HG03139 (cell line): ENCODE results near the gene CELA1.
A peak's percentile ranks its signal among the peaks of the same experiment; 100 is the strongest.

ENCODE experiments used
- ATAC-seq: cut with Tn5 transposase; IDR thresholded peaks from one replicate; pipeline ENCODE4 v1.9.1; 2021; ENCODE audit not compliant: unreplicated experiment

Gene CELA1

GRCh38 chr12:51346581-51346980 lies at the start of gene CELA1:
CELA1 (minus strand) TSS chr12:51346679; CDS start chr12:51346638, 41 bp downstream.
- no peak for ATAC-seq

- ATAC-seq, result no peak
These were observed 49.1 kb upstream of the CELA1 start for GRCh38 chr12:51395283-51396230.

GRCh38 chr12:51393676-51394545 lies 47.4 kb upstream of the CELA1 start:
- no peak for ATAC-seq

- no peak for ATAC-seq
These were observed 46.2 kb upstream of the CELA1 start for GRCh38 chr12:51392556-51393237.

GRCh38 chr12:51391283-51392123 lies 45.0 kb upstream of the CELA1 start, which contains the start of gene GALNT6:
GALNT6 (minus strand) TSS chr12:51391406; CDS start chr12:51379781, 11,625 bp downstream.
- peak; percentile 32 for ATAC-seq

GRCh38 chr12:51390891-51391282 lies 44.4 kb upstream of the CELA1 start:
- ATAC-seq, result peak; percentile 2

GRCh38 chr12:51390457-51390856 lies 44.0 kb upstream of the CELA1 start:
- ATAC-seq, result no peak

GRCh38 chr12:51389302-51389999 lies 43.0 kb upstream of the CELA1 start:
- no peak for ATAC-seq

GRCh38 chr12:51388846-51389245 lies 42.4 kb upstream of the CELA1 start:
- ATAC-seq, result no peak

GRCh38 chr12:51388069-51388799 lies 41.8 kb upstream of the CELA1 start:
- ATAC-seq, result no peak

- no peak for ATAC-seq
These were observed 39.9 kb upstream of the CELA1 start for GRCh38 chr12:51386351-51386750.

- ATAC-seq, result no peak
These were observed 36.9 kb upstream of the CELA1 start for GRCh38 chr12:51383269-51383905.

GRCh38 chr12:51382173-51382572 lies 35.7 kb upstream of the CELA1 start:
- ATAC-seq, result no peak

- no peak for ATAC-seq
These were observed 35.0 kb upstream of the CELA1 start for GRCh38 chr12:51381226-51382079.

- no peak for ATAC-seq
These were observed 33.1 kb upstream of the CELA1 start for GRCh38 chr12:51379571-51379970.

GRCh38 chr12:51378749-51379148 lies 32.3 kb upstream of the CELA1 start:
- ATAC-seq, result no peak
